ENCODE data around the gene BEX3. TPM values are rescaled to one million over a fixed set of nuclear protein-coding genes. Genes with fewer than 3 reads are reported as not detected.

Gene BEX3
- total RNA-seq, 1 donor from 2014 or later, result 139 TPM

DNA sequence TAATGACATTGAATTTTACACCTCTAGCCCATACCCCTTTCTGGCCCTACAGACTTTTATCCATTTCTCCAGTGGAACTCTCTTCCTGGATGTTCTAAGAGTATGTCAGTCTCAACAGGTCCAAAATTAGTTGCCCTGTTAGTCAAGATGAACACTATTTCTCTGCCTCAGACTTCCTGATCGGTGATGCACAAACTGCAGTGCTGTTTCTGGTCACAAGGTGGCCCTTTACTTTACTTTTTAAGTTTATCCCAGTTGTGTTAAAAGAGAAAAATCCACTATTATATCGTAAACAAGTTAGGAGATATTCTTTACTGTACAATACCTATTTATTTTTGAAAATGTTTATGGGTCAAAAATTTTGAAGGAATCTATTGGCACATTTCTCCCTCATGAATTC lies 33.2 kb upstream of the BEX3 start:
- no peak overlapping the region for H3K27ac Mint-ChIP-seq (ENCODE audit: unreplicated experiment)
- H3K27me3 Mint-ChIP-seq (ENCODE audit: low read depth), result no peaks in the 10 kb centered on the region

DNA sequence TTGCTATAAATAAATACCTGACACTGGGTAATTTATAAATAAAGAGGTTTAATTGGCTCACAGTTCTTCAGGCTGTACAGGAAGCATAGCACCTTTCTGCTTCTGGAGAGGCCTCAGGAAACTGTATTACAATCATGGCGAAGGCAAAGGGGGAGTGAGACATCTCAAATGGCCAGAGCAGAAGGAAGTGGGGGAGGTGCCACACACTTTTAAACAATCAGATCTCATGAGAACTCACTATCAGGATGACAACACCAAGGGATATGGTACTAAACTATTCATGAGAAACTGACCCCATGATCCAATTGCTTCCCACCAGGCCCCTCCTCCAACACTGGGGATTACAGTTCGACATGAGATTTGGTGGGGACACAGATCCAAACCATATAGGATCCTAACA lies 31.7 kb upstream of the BEX3 start:
- no peaks in the 10 kb centered on the region for H3K36me3 Mint-ChIP-seq (ENCODE audit: low read depth)
- no peaks in the 10 kb centered on the region for H3K4me1 Mint-ChIP-seq (ENCODE audit: low read depth)
- H3K4me3 Mint-ChIP-seq (ENCODE audit: unreplicated experiment), result no peak overlapping the region
- H3K9me3 Mint-ChIP-seq (ENCODE audit: low read depth), result no peaks in the 10 kb centered on the region
- H3K27me3 Mint-ChIP-seq (ENCODE audit: low read depth), result no peaks in the 10 kb centered on the region
- no peak overlapping the region for H3K27ac Mint-ChIP-seq (ENCODE audit: unreplicated experiment)
- no peak for TF ChIP-seq CTCF (IDR thresholded peaks at IDR 0.05)
- DNase-seq (ENCODE audit: low spot score), result no peak

More for the DNA sequence above, 33.2 kb upstream of the BEX3 start:
- Mint-ChIP-seq H3K4me3 (ENCODE audit: unreplicated experiment) (no peak overlapping the region), H3K36me3 (ENCODE audit: low read depth) (no peaks in the 10 kb centered on the region), H3K4me1 (ENCODE audit: low read depth) (no peaks in the 10 kb centered on the region), H3K9me3 (ENCODE audit: low read depth) (no peaks in the 10 kb centered on the region)
- DNase-seq (ENCODE audit: low spot score), result no peak
- TF ChIP-seq CTCF (IDR thresholded peaks at IDR 0.05), result peak; percentile 86

DNA sequence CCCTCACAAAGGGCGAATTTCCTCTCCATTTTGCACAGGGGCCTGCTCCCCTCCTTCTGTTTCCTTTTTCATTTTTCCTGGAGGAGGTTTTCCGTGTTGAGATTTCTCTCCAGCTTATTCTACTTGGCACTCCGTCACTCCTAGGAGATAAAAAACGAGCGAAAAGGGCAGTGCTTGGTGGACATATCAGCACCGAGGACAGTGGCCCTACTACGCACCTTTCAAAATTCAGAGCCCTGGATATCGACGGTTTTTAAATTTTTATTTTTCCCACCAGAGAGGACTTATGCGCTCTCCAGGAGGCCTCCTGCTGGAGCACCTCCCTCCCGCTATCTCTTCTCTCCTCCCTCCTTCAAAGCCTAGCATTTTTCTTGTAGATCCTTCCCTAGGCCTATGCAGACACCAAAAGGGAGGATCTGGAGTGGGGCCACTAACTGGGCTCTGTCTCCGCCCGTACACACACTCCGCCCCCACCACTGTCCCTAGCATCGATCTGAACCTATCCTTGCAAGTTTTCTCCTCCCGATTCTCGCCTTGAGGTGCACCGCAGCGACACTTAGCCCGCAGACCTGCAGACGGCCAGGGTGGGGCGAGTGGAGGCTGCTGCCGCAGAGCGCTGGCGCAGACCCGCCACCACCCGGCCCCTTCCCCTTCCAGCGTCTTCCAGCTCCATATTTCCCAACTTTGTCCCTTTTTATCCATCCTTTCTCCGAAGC lies 28.5 kb upstream of the BEX3 start:
- Mint-ChIP-seq H3K9me3 (ENCODE audit: low read depth) (no peaks in the 10 kb centered on the region), H3K36me3 (ENCODE audit: low read depth) (no peaks in the 10 kb centered on the region), H3K4me1 (ENCODE audit: low read depth) (no peaks in the 10 kb centered on the region), H3K27ac (ENCODE audit: unreplicated experiment) (no peak overlapping the region), H3K4me3 (ENCODE audit: unreplicated experiment) (no peak overlapping the region), H3K27me3 (ENCODE audit: low read depth) (no peaks in the 10 kb centered on the region)
- DNase-seq (ENCODE audit: low spot score), result no peak
- no peak for TF ChIP-seq CTCF (IDR thresholded peaks at IDR 0.05)

DNA sequence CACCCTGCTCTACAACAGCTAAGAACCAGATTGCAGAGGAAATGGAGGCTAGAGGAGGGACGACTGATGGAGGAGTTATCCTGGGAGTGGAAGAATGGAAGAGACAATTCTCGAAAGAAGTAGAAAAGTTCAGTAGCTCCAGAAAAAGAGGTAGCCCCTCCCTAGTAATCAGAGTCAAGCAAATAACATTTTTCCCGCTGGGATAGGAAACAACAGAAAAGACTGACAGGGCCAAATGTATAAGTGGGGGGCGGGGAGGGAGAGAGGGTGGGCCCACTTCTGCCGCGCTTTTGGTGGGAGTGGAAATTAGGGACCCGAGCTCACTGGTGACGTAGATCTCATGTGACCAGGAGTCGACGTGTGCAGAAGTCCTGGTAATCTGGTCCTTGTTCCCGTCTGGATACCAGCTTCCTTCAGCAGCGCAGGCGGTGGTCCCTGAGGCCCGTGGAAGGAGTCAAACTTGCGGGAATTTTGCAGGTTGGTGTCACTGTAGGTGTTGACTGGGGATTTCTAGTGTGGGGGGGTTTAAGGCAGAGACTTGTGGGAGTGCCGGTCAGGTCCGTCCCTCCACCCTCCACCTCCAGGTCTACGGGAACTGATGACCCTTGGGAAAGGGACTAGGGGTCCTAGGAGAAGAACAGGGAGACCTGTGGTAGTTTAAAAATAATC lies 20.1 kb upstream of the BEX3 start, which contains the start of gene TCEAL9:
Gene TCEAL9 (plus strand): TSS at position 377 of the 669 bp plus-strand sequence. CDS start 1,179 bp downstream, outside the sequence.
- H3K36me3 Mint-ChIP-seq (ENCODE audit: low read depth), result peaks cover 8% of the 10 kb centered on the region
- no peak for DNase-seq (ENCODE audit: low spot score)
- peak within 1 kb of the TSS; percentile 94 for H3K4me3 Mint-ChIP-seq (ENCODE audit: unreplicated experiment)
- H3K9me3 Mint-ChIP-seq (ENCODE audit: low read depth), result peaks cover 8% of the 10 kb centered on the region
- TF ChIP-seq CTCF (IDR thresholded peaks at IDR 0.05), result no peak
- H3K27me3 Mint-ChIP-seq (ENCODE audit: low read depth), result no peaks in the 10 kb centered on the region
- peak within 1 kb of the TSS; percentile 99 for H3K27ac Mint-ChIP-seq (ENCODE audit: unreplicated experiment)
- H3K4me1 Mint-ChIP-seq (ENCODE audit: low read depth), result peaks cover 16% of the 10 kb centered on the region

- TF ChIP-seq CTCF (IDR thresholded peaks at IDR 0.05), result no peak
- no peaks in the 10 kb centered on the region for H3K27me3 Mint-ChIP-seq (ENCODE audit: low read depth)
- peak overlapping the region; percentile 99 for H3K27ac Mint-ChIP-seq (ENCODE audit: unreplicated experiment)
- H3K4me1 Mint-ChIP-seq (ENCODE audit: low read depth), result peaks cover 16% of the 10 kb centered on the region
- H3K9me3 Mint-ChIP-seq (ENCODE audit: low read depth), result peaks cover 8% of the 10 kb centered on the region
- peak overlapping the region; percentile 94 for H3K4me3 Mint-ChIP-seq (ENCODE audit: unreplicated experiment)
- no peak for DNase-seq (ENCODE audit: low spot score)
- H3K36me3 Mint-ChIP-seq (ENCODE audit: low read depth), result peaks cover 8% of the 10 kb centered on the region
Measured at GRCh38 chrX:103356858-103357257, 19.5 kb upstream of the BEX3 start.

Data from chondrocyte (in vitro differentiated cells).